Neural cell (in vitro differentiated cells): ENCODE measurements around the gene NAT9. TPM values are rescaled to one million over a fixed set of nuclear protein-coding genes. Genes with fewer than 3 reads are reported as not detected.

Source experiments
- H2AFZ ChIP-seq: fragments of 200-600, 300-800 bp; sonication (generic), shearing (Covaris generic); 2 replicates; pipeline ENCODE4 v1.6.0; 2014; ENCODE audit warnings: low read depth, mild to moderate bottlenecking, antibody characterized with exemption, low read length, moderate library complexity
- H3F3A ChIP-seq: fragments of 200-600 bp; shearing (Covaris generic); 2 replicates; pipeline ENCODE4 v1.6.1; 2016; ENCODE audit warnings: mild to moderate bottlenecking, moderate library complexity, mixed read lengths, antibody characterized with exemption, low read length; ENCODE audit not compliant: insufficient read depth, poor library complexity, severe bottlenecking
- H3K27ac ChIP-seq: fragments of 200-600, 300-800 bp; sonication (generic), shearing (Covaris generic); 2 replicates; pipeline ENCODE4 v1.5.1; 2014; ENCODE audit warnings: mild to moderate bottlenecking, low read length, moderate library complexity
- H3K27me3 ChIP-seq: fragments of 300-800, 200-600 bp; sonication (generic), shearing (Covaris generic); 2 replicates; pipeline ENCODE4 v1.6.0; 2014; ENCODE audit warnings: mild to moderate bottlenecking, low read depth, low read length, moderate library complexity; ENCODE audit not compliant: insufficient read depth
- H3K36me3 ChIP-seq: fragments of 300-800, 200-600 bp; sonication (generic), shearing (Covaris generic); 2 replicates; pipeline ENCODE4 v1.5.1; 2014; ENCODE audit warnings: mild to moderate bottlenecking, antibody characterized with exemption, low read length, moderate library complexity; ENCODE audit not compliant: insufficient read depth
- H3K4me2 ChIP-seq: fragments of 300-800, 200-600 bp; sonication (generic), shearing (Covaris generic); 2 replicates; pipeline ENCODE4 v1.6.0; 2014; ENCODE audit warnings: mild to moderate bottlenecking, low read length
- H3K4me3 ChIP-seq: fragments of 300-800, 200-600 bp; sonication (generic), shearing (Covaris generic); 2 replicates; pipeline ENCODE4 v1.5.1; 2014; ENCODE audit warnings: mild to moderate bottlenecking, low read length, moderate library complexity
- H3K79me2 ChIP-seq: fragments of 200-600 bp; shearing (Covaris generic); replicated peaks from 2 replicates; pipeline ENCODE4 v1.6.0; 2014; ENCODE audit warnings: mild to moderate bottlenecking, low read length, moderate library complexity; ENCODE audit not compliant: insufficient read depth
- H3K9ac ChIP-seq: fragments of 300-800, 200-600 bp; sonication (generic), shearing (Covaris generic); 2 replicates; pipeline ENCODE4 v1.6.1; 2016; ENCODE audit warnings: mild to moderate bottlenecking, low read length, mixed read lengths
- H3K9me2 ChIP-seq: fragments of 200-600 bp; shearing (Covaris generic); 2 replicates; pipeline ENCODE4 v1.6.1; 2016; ENCODE audit warnings: mild to moderate bottlenecking, low read length, mixed read lengths; ENCODE audit not compliant: insufficient read depth
- H3K9me3 ChIP-seq: fragments of 200-600, 300-800 bp; sonication (generic), shearing (Covaris generic); 2 replicates; pipeline ENCODE4 v1.6.1; 2016; ENCODE audit warnings: mild to moderate bottlenecking, mixed run types, low read length, moderate library complexity, mixed read lengths
- H4K20me1 ChIP-seq: fragments of 200-600 bp; shearing (Covaris generic); 2 replicates; pipeline ENCODE4 v1.6.1; 2016; ENCODE audit warnings: mild to moderate bottlenecking, mixed run types; ENCODE audit not compliant: insufficient read depth
- CTCF ChIP-seq: fragments of 450-650 bp; IDR thresholded peaks from 2 replicates; pipeline ENCODE4 v1.5.1; 2014; ENCODE audit warnings: antibody characterized with exemption, mild to moderate bottlenecking, moderate library complexity; ENCODE audit not compliant: poor library complexity, severe bottlenecking
- EP300 ChIP-seq: fragments of 450-650 bp; conservative IDR thresholded peaks from 2 replicates; pipeline ENCODE4 v1.6.1; 2014; ENCODE audit warnings: antibody characterized with exemption, mild to moderate bottlenecking, moderate library complexity; ENCODE audit not compliant: poor library complexity, severe bottlenecking
- EZH2 ChIP-seq: fragments of 200-600, 300-800 bp; shearing (Covaris generic), sonication (generic); IDR thresholded peaks from 2 replicates; pipeline ENCODE4 v1.6.1; 2014; ENCODE audit warnings: antibody characterized with exemption, low read length, borderline replicate concordance, mild to moderate bottlenecking; ENCODE audit not compliant: insufficient read depth, poor library complexity, severe bottlenecking
- MXI1 ChIP-seq: fragments of 450-650 bp; conservative IDR thresholded peaks from 2 replicates; pipeline ENCODE4 v1.6.1; 2014; ENCODE audit warnings: antibody characterized with exemption, mild to moderate bottlenecking; ENCODE audit not compliant: poor library complexity, severe bottlenecking
- POLR2AphosphoS5 ChIP-seq: IDR thresholded peaks from 2 replicates; pipeline ENCODE4 v1.6.1; 2012
- RAD21 ChIP-seq: fragments of 450-650 bp; conservative IDR thresholded peaks from 2 replicates; pipeline ENCODE4 v1.6.1; 2014; ENCODE audit warnings: antibody characterized with exemption, mild to moderate bottlenecking, moderate library complexity
- REST ChIP-seq: IDR thresholded peaks from 2 replicates; pipeline ENCODE4 v1.6.1; 2012; ENCODE audit warnings: borderline replicate concordance
- SMC3 ChIP-seq: fragments of 450-650 bp; conservative IDR thresholded peaks from 2 replicates; pipeline ENCODE4 v1.6.1; 2014; ENCODE audit warnings: antibody characterized with exemption, mild to moderate bottlenecking, moderate library complexity; ENCODE audit not compliant: poor library complexity
- TAF1 ChIP-seq: IDR thresholded peaks from 2 replicates; pipeline ENCODE4 v1.6.1; 2012; ENCODE audit warnings: low read depth
- polyA plus RNA-seq: library from polyadenylated mRNA; depleted of rRNA; stranded (reverse); fragments of >200 nt; gene quantifications from 2 replicates; pipeline ENCODE4 v1.2.3, GENCODE V29; 2014

NAT9 gene
- polyA plus RNA-seq, 1 donor from 2014 or later, result 243 TPM

GRCh38 chr17:74818291-74818938 lies 42.3 kb upstream of the NAT9 start:
- Histone ChIP-seq H4K20me1 (no peaks in the 10 kb centered on the region), H3K9ac (no peak overlapping the region), H3K27ac (no peak overlapping the region), H3K4me3 (no peak overlapping the region), H3K79me2 (no peaks in the 10 kb centered on the region), H3K4me2 (no peak overlapping the region), H2AFZ (no peak overlapping the region), H3F3A (no peaks in the 10 kb centered on the region), H3K9me2 (no peaks in the 10 kb centered on the region), H3K27me3 (no peaks in the 10 kb centered on the region), H3K36me3 (no peaks in the 10 kb centered on the region), H3K9me3 (no peaks in the 10 kb centered on the region)
- TF ChIP-seq EP300 (no peak), RAD21 (no peak), CTCF (no peak), POLR2AphosphoS5 (no peak)

GRCh38 chr17:74816905-74817620 lies 40.9 kb upstream of the NAT9 start:
- no peak overlapping the region for H2AFZ ChIP-seq
- no peaks in the 10 kb centered on the region for H3F3A ChIP-seq
- no peaks in the 10 kb centered on the region for H4K20me1 ChIP-seq
- H3K36me3 ChIP-seq, result no peaks in the 10 kb centered on the region
- no peaks in the 10 kb centered on the region for H3K79me2 ChIP-seq
- TF ChIP-seq SMC3 (no peak), EZH2 (no peak), MXI1 (no peak), POLR2AphosphoS5 (no peak), RAD21 (no peak), CTCF (no peak), TAF1 (no peak), EP300 (no peak), REST (no peak)
- no peaks in the 10 kb centered on the region for H3K27me3 ChIP-seq
- H3K27ac ChIP-seq, result no peak overlapping the region
- no peak overlapping the region for H3K4me2 ChIP-seq
- no peak overlapping the region for H3K4me3 ChIP-seq
- H3K9me2 ChIP-seq, result no peaks in the 10 kb centered on the region
- no peaks in the 10 kb centered on the region for H3K9me3 ChIP-seq
- H3K9ac ChIP-seq, result no peak overlapping the region
